IMR-90 (cell line): Measurements from ENCODE around the gene SYDE2. TPM values are rescaled to one million over a fixed set of nuclear protein-coding genes. Genes with fewer than 3 reads are reported as not detected.

Source experiments
- ATAC-seq: fragments of 200-7000 bp; cut with Tn5 transposase; 2 replicates; pipeline ENCODE4 v1.9.1; 2020; ENCODE audit warnings: low read depth, mild to moderate bottlenecking, moderate library complexity
- BruUV-seq: library from RNA; stranded (reverse); fragments of 400-500 nt; replicated peaks from 2 replicates; lab custom pipeline; 2021; lab: Mats Ljungman, UMichigan
- CTCF ChIA-PET: fragments of 300-600 bp; formaldehyde crosslinking; extraction: SDS; loops from one replicate; lab custom pipeline; 2021; ENCODE audit warnings: antibody characterized with exemption; lab: Yijun Ruan, JAX
- POLR2A ChIA-PET: fragments of 300-600 bp; sonication (Branson Sonifier 250); formaldehyde crosslinking; loops from one replicate; lab custom pipeline; 2022; ENCODE audit warnings: antibody characterized with exemption; ENCODE audit not compliant: unreplicated experiment; lab: Charles Lee
- DNase-seq: peaks from one replicate; pipeline ENCODE4 v3.0.0; 2013
- H2AFZ ChIP-seq: replicated peaks from 2 replicates; pipeline ENCODE3; 2013; ENCODE audit warnings: low read length, mild to moderate bottlenecking; ENCODE audit not compliant: poor library complexity
- H2AK5ac ChIP-seq: 2 replicates; pipeline ENCODE4 v1.6.1; 2013; ENCODE audit warnings: low read depth, low read length, inconsistent platforms
- H2AK9ac ChIP-seq: replicated peaks from 2 replicates; pipeline ENCODE3; 2013; ENCODE audit warnings: mild to moderate bottlenecking, low read depth, low read length, moderate library complexity; ENCODE audit not compliant: poor library complexity
- H2BK120ac ChIP-seq: 2 replicates; pipeline ENCODE4 v1.6.1; 2013; ENCODE audit warnings: low read depth, low read length, inconsistent platforms
- H2BK15ac ChIP-seq: 3 replicates; pipeline ENCODE4 v1.6.1; 2013; ENCODE audit warnings: low read depth, low read length, inconsistent platforms
- H2BK20ac ChIP-seq: 2 replicates; pipeline ENCODE4 v1.6.1; 2013; ENCODE audit warnings: low read depth, mild to moderate bottlenecking, inconsistent platforms, low read length, moderate library complexity
- H2BK5ac ChIP-seq: 2 replicates; pipeline ENCODE4 v1.6.1; 2013; ENCODE audit warnings: mild to moderate bottlenecking, low read depth, low read length, inconsistent platforms; ENCODE audit not compliant: poor library complexity, severe bottlenecking
- H3K14ac ChIP-seq: replicated peaks from 2 replicates; pipeline ENCODE4 v1.6.1; 2013; ENCODE audit warnings: low read depth, low read length, inconsistent platforms
- H3K18ac ChIP-seq: 2 replicates; pipeline ENCODE4 v1.6.1; 2013; ENCODE audit warnings: low read depth, low read length, control low read depth
- H3K23ac ChIP-seq: 2 replicates; pipeline ENCODE4 v1.6.1; 2013; ENCODE audit warnings: low read depth, low read length, inconsistent platforms
- H3K27ac ChIP-seq: 2 replicates; pipeline ENCODE4 v1.5.1; 2013; ENCODE audit warnings: mild to moderate bottlenecking, control low read depth, low read length; ENCODE audit not compliant: insufficient read depth
- H3K27me3 ChIP-seq: 2 replicates; pipeline ENCODE4 v1.6.1; 2013; ENCODE audit warnings: low read length; ENCODE audit not compliant: control insufficient read depth, insufficient read depth
- H3K36me3 ChIP-seq: 2 replicates; pipeline ENCODE4 v1.6.1; 2013; ENCODE audit warnings: low read length, mixed read lengths; ENCODE audit not compliant: control insufficient read depth, insufficient read depth
- H3K4ac ChIP-seq: 2 replicates; pipeline ENCODE4 v1.6.1; 2013; ENCODE audit warnings: low read depth, low read length, inconsistent platforms
- H3K4me1 ChIP-seq: 2 replicates; pipeline ENCODE4 v1.6.1; 2013; ENCODE audit warnings: low read length, mixed read lengths; ENCODE audit not compliant: control insufficient read depth, insufficient read depth
- H3K4me2 ChIP-seq: 2 replicates; pipeline ENCODE4 v1.6.1; 2013; ENCODE audit warnings: low read depth, mild to moderate bottlenecking, control low read depth, low read length, moderate library complexity
- H3K4me3 ChIP-seq: 2 replicates; pipeline ENCODE4 v1.5.1; 2013; ENCODE audit warnings: low read depth, mild to moderate bottlenecking, control low read depth, low read length, moderate library complexity; ENCODE audit not compliant: insufficient read depth
- H3K56ac ChIP-seq: 2 replicates; pipeline ENCODE4 v1.6.1; 2013; ENCODE audit warnings: low read length, inconsistent platforms; ENCODE audit not compliant: insufficient read depth; ENCODE audit errors: extremely low read depth
- H3K79me1 ChIP-seq, 2 experiments: 2 replicates each; pipeline ENCODE4 v1.6.1; 2013; ENCODE audit warnings: low read length in 2 of 2, inconsistent platforms in 1 of 2, low read depth in 1 of 2
- H3K9ac ChIP-seq: 2 replicates; pipeline ENCODE4 v1.6.1; 2013; ENCODE audit warnings: low read depth, low read length, control low read depth
- H3K9me1 ChIP-seq: 2 replicates; pipeline ENCODE4 v1.6.1; 2013; ENCODE audit warnings: low read length, inconsistent platforms; ENCODE audit not compliant: insufficient read depth
- H3K9me3 ChIP-seq: 2 replicates; pipeline ENCODE4 v1.6.1; 2013; ENCODE audit warnings: low read length; ENCODE audit not compliant: control insufficient read depth, insufficient read depth
- H4K20me1 ChIP-seq: 2 replicates; pipeline ENCODE4 v1.6.1; 2013; ENCODE audit warnings: low read length, inconsistent platforms; ENCODE audit not compliant: insufficient read depth
- H4K5ac ChIP-seq: 2 replicates; pipeline ENCODE4 v1.6.1; 2013; ENCODE audit warnings: mild to moderate bottlenecking, low read depth, low read length, control low read depth
- H4K8ac ChIP-seq, 2 experiments: 2 replicates each; pipeline ENCODE4 v1.6.1; 2013; ENCODE audit warnings: low read depth in 2 of 2, low read length in 2 of 2, control low read depth in 1 of 2, inconsistent platforms in 1 of 2
- H4K91ac ChIP-seq: 2 replicates; pipeline ENCODE4 v1.6.1; 2013; ENCODE audit warnings: low read depth, low read length, inconsistent platforms; ENCODE audit not compliant: insufficient read depth
- BHLHE40 ChIP-seq: fragments of 150-350 bp; IDR thresholded peaks from 2 replicates; pipeline ENCODE4 v1.6.1; 2016; ENCODE audit warnings: mild to moderate bottlenecking, low read depth, low read length
- CEBPB ChIP-seq: IDR thresholded peaks from 2 replicates; pipeline ENCODE4 v1.6.1; 2012; ENCODE audit warnings: low read depth, low read length, improper control_type of control experiment
- CHD1 ChIP-seq: IDR thresholded peaks from 2 replicates; pipeline ENCODE4 v1.6.1; 2012; ENCODE audit warnings: low read depth, low read length, improper control_type of control experiment
- ELK1 ChIP-seq: fragments of 150-350 bp; IDR thresholded peaks from 2 replicates; pipeline ENCODE4 v1.6.1; 2016; ENCODE audit warnings: low read depth, mild to moderate bottlenecking, low read length, moderate library complexity, borderline replicate concordance
- FOS ChIP-seq: fragments of 150-350 bp; IDR thresholded peaks from 2 replicates; pipeline ENCODE4 v1.6.1; 2016; ENCODE audit warnings: low read depth, low read length
- MAFK ChIP-seq: IDR thresholded peaks from 2 replicates; pipeline ENCODE4 v1.6.1; 2012; ENCODE audit warnings: low read depth, low read length, improper control_type of control experiment
- MAZ ChIP-seq: IDR thresholded peaks from 2 replicates; pipeline ENCODE4 v1.6.1; 2012; ENCODE audit warnings: low read depth, mild to moderate bottlenecking, low read length, improper control_type of control experiment, moderate library complexity, borderline replicate concordance
- MXI1 ChIP-seq: IDR thresholded peaks from 2 replicates; pipeline ENCODE4 v1.6.1; 2012; ENCODE audit warnings: low read depth, mild to moderate bottlenecking, low read length, moderate library complexity, borderline replicate concordance
- NFE2L2 ChIP-seq: fragments of 150-350 bp; IDR thresholded peaks from 2 replicates; pipeline ENCODE4 v1.6.1; 2016; ENCODE audit warnings: low read depth, mild to moderate bottlenecking, low read length
- RAD21 ChIP-seq: IDR thresholded peaks from 2 replicates; pipeline ENCODE4 v1.6.1; 2012; ENCODE audit warnings: low read length, improper control_type of control experiment
- RCOR1 ChIP-seq: IDR thresholded peaks from 2 replicates; pipeline ENCODE4 v1.6.1; 2012; ENCODE audit warnings: mild to moderate bottlenecking, low read length, improper control_type of control experiment; ENCODE audit not compliant: insufficient replicate concordance
- RFX5 ChIP-seq: IDR thresholded peaks from 2 replicates; pipeline ENCODE4 v1.8.0; 2012; ENCODE audit warnings: low read depth, mild to moderate bottlenecking, low read length, moderate library complexity
- SMC3 ChIP-seq: fragments of 150-350 bp; IDR thresholded peaks from 2 replicates; pipeline ENCODE4 v1.6.1; 2016; ENCODE audit warnings: low read depth, mild to moderate bottlenecking, antibody characterized with exemption, low read length, moderate library complexity
- USF2 ChIP-seq: fragments of 150-350 bp; IDR thresholded peaks from 2 replicates; pipeline ENCODE4 v1.6.1; 2017; ENCODE audit warnings: mild to moderate bottlenecking, antibody characterized with exemption, low read length, low read depth
- WGBS, 2 experiments: methylation state at CpG; one replicate each; pipeline versions ENCODE4 v1.1.5 to v1.1.7; 2013; ENCODE audit warnings: missing lambda C conversion rate in 2 of 2; ENCODE audit not compliant: insufficient read length in 1 of 2; ENCODE audit errors: extremely low coverage in 2 of 2; 5-methylcytosine and 5-hydroxymethylcytosine counted together
- dilution Hi-C: fragments of 300-500 bp; cut with HindIII; formaldehyde crosslinking; loops from one replicate; pipeline ENCODE4 v1.14.3; 2018; ENCODE audit warnings: low sequenced_read_pairs; ENCODE audit not compliant: unreplicated experiment
- in situ Hi-C: fragments of 300-500 bp; cut with MboI; formaldehyde crosslinking; loops from 3 replicates; pipeline ENCODE4 v1.14.3; 2019; ENCODE audit warnings: low sequenced_read_pairs, inconsistent platforms, mixed read lengths
- intact Hi-C: fragments of 100-400 bp; cut with micrococcal nuclease; formaldehyde crosslinking; loops from 2 replicates; pipeline ENCODE4 v1.10.0; 2022
- polyA plus RNA-seq, 3 experiments: library from polyadenylated mRNA; depleted of rRNA; stranded (reverse); fragments of >200 nt; gene quantifications; 2 replicates each; pipeline ENCODE4 v1.2.3, GENCODE V29; 2012; ENCODE audit warnings: low replicate concordance in 1 of 3
- total RNA-seq: library from RNA; depleted of rRNA; stranded (reverse); fragments of >200 nt; gene quantifications from 2 replicates; pipeline ENCODE4 v1.2.3, GENCODE V29; 2012

The SYDE2 gene
- total and polyA plus RNA-seq, 2 of the 4 experiments (the other 2 are of a cell fraction), result 1.8 to 10.0 TPM

- Histone ChIP-seq H4K8ac (no peak overlapping the region), H3K18ac (peak overlapping the region; percentile 85), H4K5ac (peak overlapping the region; percentile 64; the same call in 1 of the 2 replicates), H3K4me3 (no peak overlapping the region), H3K9me1 (peaks cover 5% of the 10 kb centered on the region; the same call in 1 of the 2 replicates), H4K20me1 (no peaks in the 10 kb centered on the region), H2AK9ac (no peak overlapping the region), H2BK120ac (peak overlapping the region; percentile 59; the same call in 1 of the 2 replicates), H3K4ac (peak overlapping the region; percentile 76; the same call in 1 of the 2 replicates), H2BK20ac (peak overlapping the region; percentile 78), H4K91ac (peak overlapping the region; percentile 74), H3K36me3 (no peaks in the 10 kb centered on the region), H2AFZ (no peak overlapping the region), H3K27ac (no peak overlapping the region), H2BK5ac (no peak overlapping the region), H3K27me3 (no peaks in the 10 kb centered on the region), H3K9me3 (peaks cover 2% of the 10 kb centered on the region; the same call in 1 of the 2 replicates), H2AK5ac (peak overlapping the region; percentile 81; the same call in 1 of the 2 replicates), H3K14ac (peak overlapping the region; percentile 52), H3K4me1 (peaks cover 14% of the 10 kb centered on the region), H3K4me2 (peak overlapping the region; percentile 48; the same call in 1 of the 2 replicates), H3K79me1 (no peaks in the 10 kb centered on the region), H3K56ac (no peak overlapping the region), H3K9ac (no peak overlapping the region), H2BK15ac (0 out of 3 replicates have a peak overlapping the region, but pooled peaks have one; percentile 23), H3K23ac (no peak overlapping the region; the same call in 1 of the 2 replicates)
- no TSS peak for BruUV-seq
- intact Hi-C loops (no loop called here), dilution Hi-C loops (no loop called here), in situ Hi-C loops (no loop called here)
- DNase-seq (no peak), ATAC-seq (peak; percentile 43)
- WGBS, 2 experiments, result no CpG with 5 or more reads among the region's 5 CpGs
- ChIA-PET CTCF (interaction anchor here (0.8 to 0.9 kb wide), 2 partner anchors 87 to 116 kb away, joined by 3 read pairs; no protein-coding TSS in a partner anchor), POLR2A (no interaction called here)
- TF ChIP-seq CEBPB (no peak), BHLHE40 (no peak), RAD21 (no peak), RCOR1 (no peak), CHD1 (no peak), FOS (no peak), MXI1 (no peak), SMC3 (no peak), MAZ (no peak), ELK1 (no peak), USF2 (no peak), RFX5 (no peak), NFE2L2 (no peak), MAFK (no peak)
These were observed 25.0 kb upstream of the SYDE2 start for GRCh38 chr1:85225624-85226380.
